Measurements from ENCODE around the gene GPR34.
"Not testable (repeated sequence)": the region's sequence is repeated elsewhere in the genome, so short reads cannot be mapped to it uniquely, and the experiment has no call there.

Gene GPR34

DNA sequence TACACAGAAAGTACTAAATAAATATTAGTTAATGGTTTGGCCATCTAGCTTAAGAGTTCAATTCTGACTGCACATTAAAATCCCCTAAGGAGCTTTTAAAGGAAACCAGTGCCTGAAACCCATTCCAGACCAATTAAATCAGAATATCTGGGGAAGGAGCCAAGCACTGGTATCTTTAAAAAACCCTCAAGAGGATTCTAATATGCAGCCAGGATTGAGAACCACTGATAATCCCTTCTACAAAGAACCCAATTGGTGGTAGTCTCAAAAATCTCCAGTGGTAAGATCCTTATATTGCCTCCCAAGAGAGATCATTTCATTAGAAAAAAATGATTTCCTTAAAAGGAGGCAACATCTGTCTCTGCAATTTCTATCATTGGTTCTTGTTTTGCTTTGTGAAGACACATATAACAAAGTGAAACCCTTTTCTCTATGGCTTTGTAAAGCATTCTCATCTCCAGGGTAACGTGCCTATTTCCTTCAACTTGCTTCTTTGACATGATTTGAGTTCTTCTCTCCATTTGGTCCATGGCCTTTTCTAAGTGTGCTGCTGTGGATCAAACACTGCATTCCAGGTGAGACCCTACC lies 3.5 kb downstream of the GPR34 start:
- DNase-seq (ENCODE audit: low spot score): no peak

DNA sequence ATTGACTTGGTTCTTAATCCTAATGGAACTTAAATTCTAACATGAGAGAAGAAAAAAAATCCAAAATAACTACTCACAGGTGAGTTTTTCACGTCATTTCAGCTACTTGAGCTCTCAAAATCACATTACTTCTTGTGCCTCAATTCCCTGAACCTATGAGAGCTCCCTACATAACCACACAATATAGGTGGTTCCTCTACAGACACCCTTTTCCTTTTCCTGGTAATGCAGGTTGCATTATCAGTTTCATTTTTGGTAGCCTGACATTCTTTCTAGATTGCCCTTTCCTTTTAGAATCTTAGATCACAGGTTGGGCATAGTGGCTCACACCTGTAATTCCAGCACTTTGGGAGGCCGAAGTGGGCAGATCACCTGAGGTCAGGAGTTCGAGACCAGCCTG lies 4.3 kb downstream of the GPR34 start:
- FAIRE-seq: no peak
- DNase-seq (ENCODE audit: low spot score): no peak

More for the DNA sequence above, 3.5 kb downstream of the GPR34 start:
- no peak for FAIRE-seq

DNA sequence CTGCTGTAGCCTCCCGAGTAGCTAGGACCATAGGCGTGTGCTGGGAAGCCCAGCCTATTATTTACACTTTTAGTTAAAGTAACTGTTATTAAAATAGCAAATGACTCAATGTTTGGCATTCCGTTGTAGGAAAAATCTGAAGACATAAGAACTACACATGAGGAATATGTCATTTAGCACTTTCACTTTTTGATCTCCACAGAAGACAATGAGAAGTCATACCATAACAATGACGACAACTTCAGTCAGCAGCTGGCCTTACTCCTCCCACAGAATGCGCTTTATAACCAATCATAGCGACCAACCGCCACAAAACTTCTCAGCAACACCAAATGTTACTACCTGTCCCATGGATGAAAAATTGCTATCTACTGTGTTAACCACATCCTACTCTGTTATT lies 6.7 kb downstream of the GPR34 start:
- DNase-seq (ENCODE audit: low spot score) (peak; percentile 3), FAIRE-seq (no peak)

DNA sequence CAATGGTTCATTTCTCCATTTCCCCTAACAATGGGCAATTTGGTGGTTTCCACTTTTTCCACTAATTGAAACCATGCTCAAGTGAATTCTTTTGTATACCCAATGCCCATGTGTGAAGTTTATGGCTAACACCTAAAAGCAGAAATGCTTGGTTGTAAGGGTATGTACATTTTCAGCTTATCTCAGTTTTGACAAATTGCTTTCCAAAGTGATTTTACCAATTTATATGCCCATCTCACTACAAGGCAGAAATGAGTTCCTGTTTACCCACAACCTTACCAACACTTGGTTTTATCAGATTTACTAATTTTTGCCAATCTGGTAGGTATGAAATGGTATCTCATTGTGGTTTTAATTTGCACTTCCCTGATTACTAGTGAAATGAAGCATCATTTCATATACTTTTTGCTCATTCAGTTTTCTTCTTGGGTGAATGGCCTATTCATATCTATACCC lies 14.8 kb downstream of the GPR34 start:
- FAIRE-seq (no peak), DNase-seq (ENCODE audit: low spot score) (no peak)

DNA sequence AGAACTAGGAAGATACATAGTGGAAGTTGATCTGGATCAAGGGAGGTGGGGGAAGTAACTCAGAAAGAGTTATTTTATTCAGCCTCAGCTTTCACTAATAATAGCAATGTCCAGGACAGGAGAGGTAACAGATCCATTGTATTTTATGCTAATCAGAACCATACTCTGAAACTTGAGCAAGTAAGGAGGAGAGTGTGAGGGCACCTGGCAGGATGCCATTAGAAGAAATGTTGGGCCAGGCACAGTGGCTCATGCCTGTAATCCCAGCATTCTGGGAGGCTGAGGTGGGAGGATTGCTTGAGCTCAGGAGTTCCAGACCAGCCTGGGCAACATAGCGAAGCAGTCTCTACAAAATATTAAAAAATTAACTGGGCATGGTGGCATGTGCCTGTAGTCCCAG lies 16.3 kb downstream of the GPR34 start:
- no peak for DNase-seq (ENCODE audit: low spot score)
- FAIRE-seq: no peak

DNA sequence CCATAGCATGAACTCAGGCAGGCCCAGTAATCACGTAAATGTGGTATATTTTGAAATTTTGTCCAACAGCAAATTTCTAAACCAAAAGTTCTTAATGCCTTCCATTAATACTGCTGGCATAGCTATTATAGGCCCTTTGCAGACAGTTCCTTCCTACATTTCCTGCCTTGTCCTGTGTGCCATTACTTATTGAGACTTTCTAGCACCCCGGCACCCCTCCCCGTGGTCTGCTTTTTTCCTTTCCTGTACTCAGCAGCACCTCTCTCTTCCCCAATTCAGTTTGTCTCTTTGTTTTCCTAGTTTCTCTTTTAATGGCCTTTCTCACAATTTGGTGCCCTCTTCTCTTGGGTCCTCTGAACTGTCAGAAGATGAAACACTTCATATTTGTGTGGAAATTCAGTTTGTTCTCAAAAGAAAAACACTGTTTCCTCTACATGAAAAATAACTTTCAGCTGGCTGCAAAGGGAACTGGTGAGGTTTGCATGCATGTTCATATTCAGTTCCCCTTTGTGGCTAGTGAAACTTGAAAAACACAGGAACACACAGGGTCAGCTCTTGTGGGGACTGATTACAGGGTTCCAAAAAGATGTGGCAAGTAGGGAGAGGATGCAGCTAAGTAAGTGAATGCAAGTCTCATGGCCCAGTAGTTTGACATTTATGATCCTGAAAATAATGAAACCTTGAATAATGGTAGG lies 17.1 kb downstream of the GPR34 start:
- DNase-seq (ENCODE audit: low spot score) (no peak), FAIRE-seq (no peak)

DNA sequence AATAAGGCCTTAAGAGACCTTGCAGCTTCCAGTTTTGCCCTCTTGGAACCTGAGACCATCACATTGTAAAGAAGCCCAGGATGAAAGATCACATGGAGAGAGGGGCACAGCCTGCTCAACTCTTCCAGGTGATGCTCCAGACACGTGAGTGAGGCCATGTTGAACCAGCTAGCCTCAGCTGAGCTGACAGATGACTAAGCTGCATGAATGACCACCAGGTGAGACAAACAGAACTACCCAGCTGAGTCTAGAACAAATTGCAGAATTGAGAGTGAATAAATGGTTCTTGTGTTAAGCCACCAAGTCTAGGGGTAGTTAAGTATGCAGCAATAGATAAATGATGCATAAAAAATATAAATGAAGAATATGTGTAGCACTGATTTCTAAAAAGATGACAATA lies 18.4 kb downstream of the GPR34 start:
- FAIRE-seq (no peak), DNase-seq (ENCODE audit: low spot score) (no peak)

DNA sequence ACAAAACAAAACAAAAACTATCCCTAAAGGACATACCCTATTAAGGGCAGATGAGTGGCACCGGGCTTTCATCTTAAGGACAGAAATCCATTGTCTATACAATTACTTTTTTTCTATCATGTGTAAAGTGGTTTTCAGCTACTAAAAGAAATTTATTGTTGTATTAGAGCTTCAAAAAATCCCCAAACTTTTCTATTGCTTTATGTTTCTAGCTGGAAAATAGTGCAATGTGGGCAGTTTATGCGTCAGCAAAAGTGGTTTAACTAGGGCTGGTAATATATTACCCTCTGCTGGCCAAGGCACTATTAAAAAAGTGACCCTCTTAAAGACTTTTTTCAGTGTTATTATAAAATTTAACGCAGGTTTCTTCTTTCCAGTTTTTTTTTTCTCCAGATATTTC lies 19.7 kb downstream of the GPR34 start:
- FAIRE-seq: no peak
- DNase-seq (ENCODE audit: low spot score): no peak

DNA sequence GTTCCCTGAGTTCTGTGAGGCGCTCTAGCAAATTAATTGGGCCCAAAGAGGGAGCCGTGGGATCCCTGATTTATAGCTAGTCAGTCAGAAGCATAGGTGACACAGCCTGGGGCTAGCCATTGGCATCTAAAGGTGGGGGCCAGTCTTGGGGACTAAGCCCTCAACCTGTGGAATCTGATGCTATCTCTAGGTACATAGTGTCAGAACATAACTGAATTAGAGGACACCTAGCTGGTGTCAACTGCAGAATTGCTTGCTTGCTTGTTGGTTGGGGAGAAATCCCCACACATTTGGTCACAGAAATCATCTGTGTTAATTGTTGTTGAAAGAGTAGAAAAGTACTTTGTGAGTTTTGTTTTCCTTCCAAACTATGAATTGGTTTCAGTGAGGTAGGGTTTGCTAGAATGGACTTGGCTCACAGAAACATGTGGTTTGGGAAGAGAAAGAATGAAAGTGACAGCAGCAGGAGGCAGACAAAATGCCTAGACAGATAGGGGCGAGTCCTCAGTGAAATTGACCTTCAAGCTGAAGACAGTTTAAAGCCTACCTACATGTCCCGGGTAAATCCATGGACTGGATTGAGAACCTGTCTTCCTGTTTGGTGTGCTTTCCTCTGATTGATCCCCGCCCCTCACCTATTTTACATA lies 22.4 kb downstream of the GPR34 start:
- DNase-seq (ENCODE audit: low spot score) (no peak), FAIRE-seq (no peak)

DNA sequence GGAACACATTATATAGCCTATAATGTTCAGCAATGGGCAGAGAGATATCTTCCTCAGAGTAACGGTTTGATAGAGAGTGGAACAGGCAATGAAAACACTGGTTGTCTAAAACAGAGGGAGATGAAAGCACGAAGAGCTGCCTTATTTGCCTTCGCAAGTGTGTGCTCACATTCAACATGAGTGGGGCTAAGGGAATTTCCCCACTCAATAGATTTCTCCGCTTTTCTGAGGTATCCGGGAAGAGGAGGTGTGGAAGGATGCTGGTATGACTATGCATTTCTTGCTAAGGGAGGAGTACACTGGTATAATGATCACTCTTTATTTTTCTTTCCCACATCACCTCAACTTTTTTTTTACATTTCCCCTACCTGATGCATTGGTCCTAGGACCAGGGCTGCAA lies 27.4 kb downstream of the GPR34 start:
- FAIRE-seq: no peak

DNA sequence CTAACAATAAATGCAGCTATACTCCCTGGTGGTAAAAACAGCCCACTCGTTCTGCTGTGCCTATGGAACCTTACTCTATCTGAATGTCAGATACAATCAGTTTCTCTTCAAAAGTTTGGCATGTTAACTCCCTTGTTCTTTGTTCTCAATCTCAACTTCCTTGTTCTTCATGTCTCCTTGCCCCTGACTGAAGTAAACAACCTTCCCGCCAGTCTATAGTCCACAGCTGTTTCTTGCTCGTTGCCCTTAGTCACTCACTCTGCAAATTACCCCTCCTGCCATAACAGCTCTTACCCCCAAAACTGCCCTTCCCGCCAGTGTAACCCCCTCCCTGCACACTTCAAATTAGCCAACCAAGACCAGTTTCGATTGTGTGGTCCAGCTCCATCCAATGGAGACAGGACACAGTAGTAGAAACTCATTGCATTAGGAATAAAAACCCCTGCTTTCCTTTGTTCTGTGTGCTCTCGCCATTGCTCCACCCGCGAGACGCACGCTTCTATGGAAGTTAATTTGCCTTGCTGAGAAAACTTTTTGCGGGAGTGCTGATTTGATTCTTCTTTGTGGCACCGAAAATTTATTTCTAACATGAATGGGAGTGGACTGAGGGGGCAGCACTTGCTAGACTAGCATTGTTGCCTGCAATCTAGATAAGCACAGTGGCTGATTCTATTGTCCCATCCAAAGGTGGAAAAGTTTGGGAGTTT lies 28.1 kb downstream of the GPR34 start:
- DNase-seq (ENCODE audit: low spot score): no peak
- FAIRE-seq: no peak

More for the DNA sequence above, 27.4 kb downstream of the GPR34 start:
- DNase-seq (ENCODE audit: low spot score): no peak

DNA sequence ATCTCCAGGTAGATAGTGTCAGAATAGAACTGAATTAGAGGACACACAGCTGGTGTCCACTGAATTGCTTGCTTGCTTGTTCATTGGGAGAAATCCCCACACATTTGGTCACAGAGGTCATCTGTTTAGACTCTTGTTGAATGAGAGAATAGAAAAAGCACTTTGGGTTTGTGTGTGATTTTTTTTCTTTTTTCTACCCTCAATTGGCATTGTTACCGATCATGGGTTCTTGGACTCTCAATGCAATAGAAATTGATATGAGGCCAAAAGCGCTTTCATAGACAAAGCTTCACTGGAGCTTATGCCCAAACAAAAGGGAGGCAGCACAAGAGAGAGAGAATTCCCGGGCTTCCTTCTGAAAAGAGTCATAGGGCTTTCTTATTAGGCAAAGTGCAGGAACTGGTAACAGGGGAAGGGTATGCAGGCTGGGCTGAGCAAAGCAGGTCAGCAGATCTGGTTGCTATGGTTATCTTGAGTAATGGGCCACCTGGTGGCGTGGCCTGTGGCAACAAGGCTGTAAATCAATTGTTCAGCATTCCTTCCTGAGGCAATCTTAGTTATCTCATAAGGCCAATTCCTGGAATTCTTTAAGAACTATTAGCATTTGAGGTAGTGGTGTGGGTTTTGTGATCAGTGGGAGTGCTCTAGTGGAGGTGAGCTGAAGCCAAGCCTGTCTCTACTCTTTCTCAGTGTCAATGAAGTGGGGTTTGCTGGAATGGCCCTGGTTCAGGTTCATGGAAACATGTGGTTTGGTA lies 29.9 kb downstream of the GPR34 start:
- FAIRE-seq: no peak
- DNase-seq (ENCODE audit: low spot score): peak; percentile 29

DNA sequence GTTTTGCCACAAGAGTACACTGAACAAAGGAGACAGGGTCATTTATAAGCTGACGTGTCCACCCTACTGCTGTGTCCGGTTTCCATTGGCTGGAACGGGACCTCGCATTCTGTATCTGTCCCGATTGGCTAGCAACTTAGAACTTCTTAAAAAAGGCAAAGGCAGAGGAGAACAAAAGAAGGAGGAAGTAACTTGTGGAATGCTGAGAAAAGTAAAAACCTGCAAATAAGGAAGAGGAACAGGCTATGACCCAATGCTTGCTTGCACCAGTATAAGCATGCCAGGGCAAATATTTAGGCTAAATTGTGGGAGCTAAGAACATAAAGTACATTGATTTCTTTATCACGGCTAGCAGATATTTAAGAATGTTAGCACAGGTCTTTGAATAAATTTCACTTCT lies 30.8 kb downstream of the GPR34 start:
- FAIRE-seq; DNase-seq (ENCODE audit: low spot score): not testable (repeated sequence)

DNA sequence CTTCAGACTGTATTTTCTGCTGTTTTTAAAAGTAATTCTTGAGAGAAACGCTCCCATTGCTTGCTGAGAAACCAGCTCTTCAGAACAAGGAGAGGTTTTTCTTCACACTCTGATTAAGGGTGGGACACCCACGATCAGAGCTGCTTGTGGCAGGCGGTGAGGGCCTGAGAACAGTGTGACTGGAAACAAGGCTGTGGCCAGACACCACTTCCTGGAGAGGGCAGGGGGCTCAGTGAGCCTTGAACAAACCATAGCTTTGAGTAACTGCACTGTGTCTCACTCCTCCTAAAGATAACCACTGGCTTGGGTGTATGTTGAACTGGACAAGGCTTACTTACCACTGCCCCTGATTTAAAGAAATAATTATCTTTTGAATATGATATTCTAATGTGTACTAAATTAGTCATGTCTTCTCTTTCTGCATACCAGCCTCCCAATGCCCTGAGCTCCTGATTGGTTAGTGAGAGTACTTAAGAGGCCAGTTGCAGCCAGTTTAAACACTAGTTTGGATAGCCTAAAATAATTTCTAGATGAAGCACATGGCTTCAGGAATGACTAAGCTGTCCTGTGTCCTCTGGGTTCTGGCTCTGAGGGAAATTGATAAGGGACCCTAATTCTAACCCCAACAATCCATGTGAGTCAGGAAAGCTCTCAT lies 31.5 kb downstream of the GPR34 start:
- no peak for DNase-seq (ENCODE audit: low spot score)
- FAIRE-seq: no peak

DNA sequence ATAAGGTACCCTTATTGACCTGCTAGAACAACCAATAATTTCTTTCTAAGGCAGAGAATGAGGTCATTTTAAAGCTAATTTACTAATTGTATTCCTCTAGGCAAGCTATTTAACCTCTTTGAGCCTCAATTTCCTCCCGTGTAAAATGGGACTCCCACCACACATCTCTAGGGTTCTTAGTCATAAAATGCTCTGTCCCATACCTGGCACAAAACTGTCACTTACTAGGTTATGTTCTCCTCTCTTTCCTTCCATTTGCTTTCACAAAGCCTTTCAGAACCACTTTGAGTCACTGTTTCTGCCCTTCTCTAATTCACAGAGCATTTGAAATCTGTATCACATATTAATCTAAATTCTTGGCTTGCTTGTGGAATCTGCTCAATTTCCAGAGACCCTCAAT lies 32.8 kb downstream of the GPR34 start:
- DNase-seq (ENCODE audit: low spot score) (no peak), FAIRE-seq (no peak)

DNA sequence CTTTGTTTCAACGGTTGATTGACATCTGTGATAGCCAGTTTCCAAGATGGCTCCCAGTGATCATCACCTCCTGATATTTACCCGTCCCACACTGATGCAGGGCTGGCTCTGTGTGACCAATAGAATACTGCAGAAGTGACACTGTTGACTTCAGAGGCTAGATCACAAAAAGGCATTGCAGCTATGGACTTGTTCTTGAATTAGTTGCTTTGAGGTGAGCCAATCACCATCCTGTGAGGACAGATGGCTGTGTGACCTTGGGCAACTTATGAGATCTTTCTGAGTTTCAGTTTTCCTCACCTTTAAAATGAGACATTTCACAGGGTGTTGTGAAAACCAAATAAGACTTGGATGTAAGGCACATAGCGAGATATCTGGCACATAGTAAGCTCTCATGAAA lies 33.4 kb downstream of the GPR34 start:
- FAIRE-seq: no peak

DNA sequence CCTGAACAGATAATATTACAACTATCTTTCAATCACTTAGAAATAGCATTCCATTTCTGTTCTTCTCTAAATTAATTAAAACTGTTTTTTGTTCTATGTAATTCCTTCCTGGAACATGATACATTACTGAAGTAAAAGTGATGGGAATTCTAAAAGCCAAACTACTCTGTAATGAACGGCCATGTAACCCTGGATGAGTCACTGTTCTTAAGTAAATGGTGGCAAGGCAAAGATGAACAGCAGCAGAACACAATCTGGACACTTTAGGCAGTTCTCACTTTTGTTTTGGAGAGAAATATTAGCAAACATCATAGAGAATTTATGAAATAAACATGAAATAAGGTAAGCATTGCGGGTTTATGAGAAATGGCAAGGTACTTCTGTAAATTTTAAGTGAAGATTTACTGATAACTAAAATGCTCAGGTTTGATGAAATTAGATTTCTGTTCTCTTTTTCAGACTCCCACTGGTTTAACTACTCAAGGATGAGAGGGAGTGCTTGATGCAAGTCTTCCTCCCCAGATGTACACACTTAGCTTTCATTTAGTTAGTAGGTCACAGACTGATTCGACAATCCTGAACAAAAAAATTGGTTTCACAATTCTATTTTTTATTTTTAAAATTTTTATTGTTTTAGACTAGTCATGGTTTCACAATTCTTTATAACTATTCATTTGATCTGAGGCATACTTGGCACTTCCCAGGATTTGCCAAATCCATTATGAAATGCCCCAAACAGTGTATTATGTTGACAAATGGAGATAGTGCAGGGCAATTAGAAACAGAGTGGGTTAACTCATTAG lies 34.2 kb downstream of the GPR34 start:
- DNase-seq (ENCODE audit: low spot score) (no peak), FAIRE-seq (no peak)

More for the DNA sequence above, 33.4 kb downstream of the GPR34 start:
- no peak for DNase-seq (ENCODE audit: low spot score)

DNA sequence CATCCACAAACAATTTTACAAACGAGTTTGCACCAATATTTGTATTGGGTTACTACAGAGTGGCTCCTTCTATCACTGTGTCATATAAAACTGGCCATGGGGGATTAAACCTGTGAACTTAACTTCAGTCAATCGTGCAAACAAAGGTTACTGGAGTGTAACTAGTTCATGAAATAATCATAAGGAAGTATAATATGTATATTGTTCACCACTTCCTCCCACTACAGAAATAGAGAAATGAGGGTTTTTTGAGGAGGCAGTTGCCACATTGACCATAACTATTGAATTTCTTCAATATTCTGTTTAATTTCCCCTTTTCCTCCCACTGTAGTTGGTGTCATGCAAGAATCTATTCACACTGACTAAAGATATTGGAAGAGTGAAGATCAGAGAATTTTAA lies 35.1 kb downstream of the GPR34 start, which contains the start of gene GPR82:
TSS of gene GPR82 (plus strand) at position 356 of the 400 bp plus-strand sequence. CDS start 2,846 bp downstream, outside the sequence.
- DNase-seq (ENCODE audit: low spot score) (no peak), FAIRE-seq (no peak)

DNA sequence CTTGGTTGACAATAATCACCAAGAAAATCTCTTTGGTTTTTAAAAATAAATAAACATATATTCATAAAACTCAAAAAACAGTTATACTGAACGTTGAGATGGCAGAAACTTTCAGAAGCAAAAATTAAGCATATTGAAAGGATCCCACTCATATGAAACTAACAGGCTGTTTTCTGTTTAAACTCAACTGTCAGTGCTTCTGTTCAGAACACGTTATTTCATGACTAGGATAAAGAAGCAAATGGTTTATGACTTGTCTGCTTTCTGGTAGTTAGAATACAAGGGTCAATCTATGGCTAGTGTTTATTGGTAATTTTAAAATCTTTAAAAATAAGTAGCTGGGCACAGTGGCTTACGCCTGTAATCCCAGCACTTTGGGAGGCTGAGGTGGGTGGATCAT lies 39.4 kb downstream of the GPR34 start:
- no peak for FAIRE-seq
- no peak for DNase-seq (ENCODE audit: low spot score)

DNA sequence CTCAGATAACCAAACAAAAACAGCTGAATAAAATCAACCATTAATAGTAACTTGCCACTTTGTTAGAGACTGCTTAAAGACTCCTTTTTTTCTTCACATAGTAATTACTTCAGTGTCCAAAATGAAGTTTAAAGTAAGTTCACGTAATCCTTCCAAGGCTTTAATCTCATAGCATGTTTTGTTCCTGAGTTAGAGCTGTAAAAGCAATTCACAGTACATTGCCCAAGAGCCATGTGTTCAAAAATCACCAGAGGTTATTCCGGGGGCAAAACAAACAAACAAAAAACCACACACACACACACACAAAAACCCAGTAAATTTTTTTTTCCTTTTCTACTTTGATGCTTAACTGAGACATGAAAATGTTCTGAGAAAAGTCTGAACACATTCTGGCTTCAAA lies 41.3 kb downstream of the GPR34 start:
- DNase-seq (ENCODE audit: low spot score): no peak
- FAIRE-seq: no peak

Measured in urothelium cell line (cell line).